ENCODE data around the gene IDE.

- TF ChIP-seq JUND (IDR thresholded peaks at IDR 0.05; ENCODE audit: low read depth, low read length), result no peak
- TF ChIP-seq CBX3 (IDR thresholded peaks at IDR 0.05; ENCODE audit: borderline replicate concordance, low read depth), result no peak
- no peak for TF ChIP-seq EP300 (IDR thresholded peaks at IDR 0.05; ENCODE audit: borderline replicate concordance in 1 of 2, control insufficient read depth in 1 of 2, low read depth in 2 of 2, low read length in 2 of 2)
- TF ChIP-seq SMC3 (IDR thresholded peaks at IDR 0.05; ENCODE audit: borderline replicate concordance, low read length), result no peak
- TF ChIP-seq FOXK2 (IDR thresholded peaks at IDR 0.05), result no peak
- TF ChIP-seq GABPA (IDR thresholded peaks at IDR 0.05; ENCODE audit: low read depth), result no peak
- no peak for TF ChIP-seq CEBPB (IDR thresholded peaks at IDR 0.05; ENCODE audit: borderline replicate concordance in 1 of 2, low read depth in 2 of 2, low read length in 2 of 2)
- TF ChIP-seq CTCF (IDR thresholded peaks at IDR 0.05 in 2 of 3, conservative IDR thresholded peaks at IDR 0.05 in 1 of 3; ENCODE audit: control insufficient read depth in 2 of 3, extremely low read depth in 1 of 3, insufficient read depth in 1 of 3, low read depth in 3 of 3, low read length in 3 of 3), result no peak
- no peak for TF ChIP-seq RAD21 (IDR thresholded peaks at IDR 0.05; ENCODE audit: insufficient read depth, low read depth, low read length)
Measured at GRCh38 chr10:92615515-92615914, 41.6 kb upstream of the IDE start.

Measured in GM12878 (cell line).